ENCODE measurements around the gene NECTIN1.

Gene NECTIN1

GRCh38 chr11:119730789-119731386, 1.9 kb upstream of the NECTIN1 start:
- no peak for DNase-seq

GRCh38 chr11:119729951-119730613, 1.1 kb upstream of the NECTIN1 start:
- DNase-seq: no peak

GRCh38 chr11:119729581-119729927, 554 bp upstream of the NECTIN1 start:
- DNase-seq: no peak

- no peak for DNase-seq
Observed at GRCh38 chr11:119728211-119728626, 781 bp downstream of the NECTIN1 start.

GRCh38 chr11:119727523-119728151, 1.4 kb downstream of the NECTIN1 start:
- DNase-seq: no peak

- DNase-seq: no peak
Observed at GRCh38 chr11:119726585-119727522, 2.1 kb downstream of the NECTIN1 start.

- DNase-seq: no peak
Observed at GRCh38 chr11:119726150-119726553, 2.8 kb downstream of the NECTIN1 start.

GRCh38 chr11:119724956-119725355, 4.0 kb downstream of the NECTIN1 start:
- DNase-seq: no peak

GRCh38 chr11:119723952-119724325, 5.1 kb downstream of the NECTIN1 start:
- no peak for DNase-seq

- DNase-seq: no peak
Observed at GRCh38 chr11:119723243-119723951, 5.6 kb downstream of the NECTIN1 start.

- DNase-seq: peak; percentile 61
Observed at GRCh38 chr11:119722281-119722794, 6.7 kb downstream of the NECTIN1 start.

- no peak for DNase-seq
Observed at GRCh38 chr11:119721129-119722120, 7.6 kb downstream of the NECTIN1 start.

GRCh38 chr11:119720311-119720913, 8.6 kb downstream of the NECTIN1 start:
- DNase-seq: no peak

GRCh38 chr11:119717839-119718534, 11.0 kb downstream of the NECTIN1 start:
- DNase-seq: no peak

GRCh38 chr11:119716582-119717498, 12.2 kb downstream of the NECTIN1 start:
- DNase-seq: no peak

GRCh38 chr11:119714590-119714989, 14.4 kb downstream of the NECTIN1 start:
- DNase-seq: no peak

GRCh38 chr11:119714189-119714588, 14.8 kb downstream of the NECTIN1 start:
- DNase-seq: no peak

- no peak for DNase-seq
Observed at GRCh38 chr11:119713359-119714040, 15.5 kb downstream of the NECTIN1 start.
